Rectal smooth muscle tissue (tissue), 1 donor: Measurements from ENCODE around the gene PTPRG.
A peak's percentile ranks its signal among the peaks of the same experiment; 100 is the strongest.
"Not testable (repeated sequence)": the region's sequence is repeated elsewhere in the genome, so short reads cannot be mapped to it uniquely, and the experiment has no call there.

Source experiments
- H3K27ac ChIP-seq: one replicate; pipeline ENCODE4 v1.7.0; 2013; ENCODE audit warnings: low read depth, low read length, inconsistent platforms
- H3K27me3 ChIP-seq: one replicate; pipeline ENCODE4 v1.7.0; 2013; ENCODE audit warnings: low read length; ENCODE audit not compliant: control insufficient read depth, insufficient read depth
- H3K36me3 ChIP-seq: one replicate; pipeline ENCODE4 v1.7.0; 2013; ENCODE audit warnings: low read length; ENCODE audit not compliant: control insufficient read depth, insufficient read depth
- H3K4me1 ChIP-seq: one replicate; pipeline ENCODE4 v1.7.0; 2013; ENCODE audit warnings: low read length; ENCODE audit not compliant: control insufficient read depth, insufficient read depth
- H3K4me3 ChIP-seq: one replicate; pipeline ENCODE4 v1.7.0; 2013; ENCODE audit warnings: low read length
- H3K9ac ChIP-seq: one replicate; pipeline ENCODE4 v1.7.0; 2013; ENCODE audit warnings: low read length

Gene PTPRG

GRCh38 chr3:61537366-61537765 is 24.0 kb upstream of the PTPRG start:
- Histone ChIP-seq H3K27me3 (no peaks in the 10 kb centered on the region), H3K9ac (no peak overlapping the region), H3K4me3 (no peak overlapping the region), H3K4me1 (no peaks in the 10 kb centered on the region), H3K36me3 (no peaks in the 10 kb centered on the region), H3K27ac (no peak overlapping the region)

- H3K27ac ChIP-seq, result no peak overlapping the region
- no peak overlapping the region for H3K4me3 ChIP-seq
- H3K4me1 ChIP-seq, result no peaks in the 10 kb centered on the region
- H3K36me3 ChIP-seq, result no peaks in the 10 kb centered on the region
- H3K9ac ChIP-seq, result no peak overlapping the region
- H3K27me3 ChIP-seq, result no peaks in the 10 kb centered on the region
Observed at GRCh38 chr3:61538486-61538885, 22.9 kb upstream of the PTPRG start.

- no peaks in the 10 kb centered on the region for H3K4me1 ChIP-seq
- no peaks in the 10 kb centered on the region for H3K27me3 ChIP-seq
- H3K9ac ChIP-seq, result no peak overlapping the region
- no peak overlapping the region for H3K4me3 ChIP-seq
- H3K36me3 ChIP-seq, result no peaks in the 10 kb centered on the region
- no peak overlapping the region for H3K27ac ChIP-seq
Observed at GRCh38 chr3:61541694-61542093, 19.7 kb upstream of the PTPRG start.

GRCh38 chr3:61545716-61546115 is 15.7 kb upstream of the PTPRG start:
- Histone ChIP-seq H3K4me1 (no peaks in the 10 kb centered on the region), H3K27ac (no peak overlapping the region), H3K27me3 (no peaks in the 10 kb centered on the region), H3K36me3 (no peaks in the 10 kb centered on the region), H3K4me3 (no peak overlapping the region), H3K9ac (no peak overlapping the region)

- Histone ChIP-seq H3K4me3 (no peak overlapping the region), H3K36me3 (no peaks in the 10 kb centered on the region), H3K4me1 (no peaks in the 10 kb centered on the region), H3K27ac (no peak overlapping the region), H3K27me3 (no peaks in the 10 kb centered on the region), H3K9ac (no peak overlapping the region)
Observed at GRCh38 chr3:61547625-61548024, 13.7 kb upstream of the PTPRG start.

- not testable (repeated sequence) for H3K27me3 ChIP-seq, H3K27ac ChIP-seq, H3K4me3 ChIP-seq, H3K9ac ChIP-seq, H3K4me1 ChIP-seq, H3K36me3 ChIP-seq
Observed at GRCh38 chr3:61552704-61553103, 8.7 kb upstream of the PTPRG start.

GRCh38 chr3:61559136-61559731 is 2.1 kb upstream of the PTPRG start:
- H3K4me3 ChIP-seq, result no peak overlapping the region
- no peak overlapping the region for H3K27ac ChIP-seq
- H3K27me3 ChIP-seq, result no peaks in the 10 kb centered on the region
- no peaks in the 10 kb centered on the region for H3K36me3 ChIP-seq
- H3K4me1 ChIP-seq, result no peaks in the 10 kb centered on the region
- no peak overlapping the region for H3K9ac ChIP-seq

- peak overlapping the region; percentile 40 for H3K9ac ChIP-seq
- H3K27ac ChIP-seq, result peak overlapping the region; percentile 87
- peaks cover 5% of the 10 kb centered on the region for H3K4me1 ChIP-seq
- H3K27me3 ChIP-seq, result no peaks in the 10 kb centered on the region
- H3K4me3 ChIP-seq, result peak overlapping the region; percentile 87
- H3K36me3 ChIP-seq, result no peaks in the 10 kb centered on the region
Observed at GRCh38 chr3:61560517-61561373, 626 bp upstream of the PTPRG start.

- peak overlapping the region; percentile 90 for H3K27ac ChIP-seq
- H3K4me3 ChIP-seq, result peak overlapping the region; percentile 87
- peaks cover 5% of the 10 kb centered on the region for H3K4me1 ChIP-seq
- H3K27me3 ChIP-seq, result no peaks in the 10 kb centered on the region
- peak overlapping the region; percentile 65 for H3K9ac ChIP-seq
- no peaks in the 10 kb centered on the region for H3K36me3 ChIP-seq
Observed at GRCh38 chr3:61562042-61562720, 810 bp downstream of the PTPRG start.

- peak overlapping the region; percentile 87 for H3K4me3 ChIP-seq
- peak overlapping the region; percentile 65 for H3K9ac ChIP-seq
- H3K36me3 ChIP-seq, result no peaks in the 10 kb centered on the region
- H3K27me3 ChIP-seq, result no peaks in the 10 kb centered on the region
- peak overlapping the region; percentile 90 for H3K27ac ChIP-seq
- H3K4me1 ChIP-seq, result peaks cover 5% of the 10 kb centered on the region
Observed at GRCh38 chr3:61562721-61563312, 1.4 kb downstream of the PTPRG start.

GRCh38 chr3:61563313-61564271 is 2.2 kb downstream of the PTPRG start:
- Histone ChIP-seq H3K27ac (peak overlapping the region; percentile 90), H3K9ac (no peak overlapping the region), H3K4me1 (peaks cover 5% of the 10 kb centered on the region), H3K36me3 (no peaks in the 10 kb centered on the region), H3K4me3 (peak overlapping the region; percentile 87), H3K27me3 (no peaks in the 10 kb centered on the region)
